Loucy (cell line): ENCODE results near the gene ABCB10.

ENCODE experiments used
- H2AFZ ChIP-seq: fragments of 200-600 bp; sonication (generic); 2 replicates; pipeline ENCODE4 v1.6.0; 2016; ENCODE audit warnings: antibody characterized with exemption, mild to moderate bottlenecking, low read length, moderate library complexity
- H3F3A ChIP-seq: fragments of 200-600 bp; 2 replicates; pipeline ENCODE4 v1.6.0; 2016; ENCODE audit warnings: antibody characterized with exemption, low read depth, mild to moderate bottlenecking
- H3K27me3 ChIP-seq: fragments of 200-600 bp; sonication (generic); 2 replicates; pipeline ENCODE4 v1.6.1; 2014; ENCODE audit warnings: low read length, mild to moderate bottlenecking; ENCODE audit not compliant: insufficient read depth, poor library complexity, severe bottlenecking
- H3K36me3 ChIP-seq: fragments of 200-600 bp; sonication (generic); 2 replicates; pipeline ENCODE4 v1.6.1; 2016; ENCODE audit warnings: low read length; ENCODE audit not compliant: insufficient read depth
- H3K4me1 ChIP-seq: fragments of 200-600 bp; sonication (generic); 2 replicates; pipeline ENCODE4 v1.5.1; 2014; ENCODE audit warnings: low read length, mild to moderate bottlenecking; ENCODE audit not compliant: insufficient read depth, poor library complexity, severe bottlenecking
- H3K4me2 ChIP-seq: fragments of 200-600 bp; sonication (generic); 2 replicates; pipeline ENCODE4 v1.6.0; 2014; ENCODE audit warnings: antibody characterized with exemption, low read length, low read depth, mild to moderate bottlenecking; ENCODE audit not compliant: poor library complexity, severe bottlenecking
- H3K4me3 ChIP-seq: fragments of 200-600 bp; sonication (generic); 2 replicates; pipeline ENCODE4 v1.5.1; 2014; ENCODE audit warnings: low read length, mild to moderate bottlenecking, mixed read lengths; ENCODE audit not compliant: poor library complexity, severe bottlenecking
- H3K79me2 ChIP-seq: fragments of 200-600 bp; sonication (generic); 2 replicates; pipeline ENCODE4 v1.6.1; 2014; ENCODE audit warnings: low read length; ENCODE audit not compliant: insufficient read depth
- H3K9ac ChIP-seq: fragments of 200-600 bp; sonication (generic); 2 replicates; pipeline ENCODE4 v1.6.0; 2014; ENCODE audit warnings: mild to moderate bottlenecking, low read depth, low read length, moderate library complexity; ENCODE audit not compliant: poor library complexity, severe bottlenecking
- H3K9me2 ChIP-seq: fragments of 200-600 bp; sonication (generic); replicated peaks from 2 replicates; pipeline ENCODE4 v1.6.1; 2016; ENCODE audit warnings: low read depth, low read length, mixed read lengths
- H3K9me3 ChIP-seq: fragments of 200-600 bp; sonication (generic); 2 replicates; pipeline ENCODE4 v1.6.1; 2014; ENCODE audit warnings: mild to moderate bottlenecking, antibody characterized with exemption, low read length, low read depth; ENCODE audit not compliant: insufficient read depth
- H4K20me1 ChIP-seq: fragments of 200-600 bp; sonication (generic); 2 replicates; pipeline ENCODE4 v1.6.0; 2014; ENCODE audit warnings: antibody characterized with exemption, low read length, mild to moderate bottlenecking; ENCODE audit not compliant: insufficient read depth, poor library complexity, severe bottlenecking
- EZH2phosphoT487 ChIP-seq: fragments of 200-600 bp; IDR thresholded peaks from 2 replicates; pipeline ENCODE4 v1.6.1; 2018; ENCODE audit warnings: antibody characterized with exemption, mild to moderate bottlenecking, moderate library complexity, borderline replicate concordance
- TF ChIP-seq, protein P1 (sequence below): fragments of 200-600 bp; sonication (generic); conservative IDR thresholded peaks from 2 replicates; pipeline ENCODE4 v1.5.1; 2014; ENCODE audit warnings: mild to moderate bottlenecking, antibody characterized with exemption, low read length

Gene ABCB10

DNA sequence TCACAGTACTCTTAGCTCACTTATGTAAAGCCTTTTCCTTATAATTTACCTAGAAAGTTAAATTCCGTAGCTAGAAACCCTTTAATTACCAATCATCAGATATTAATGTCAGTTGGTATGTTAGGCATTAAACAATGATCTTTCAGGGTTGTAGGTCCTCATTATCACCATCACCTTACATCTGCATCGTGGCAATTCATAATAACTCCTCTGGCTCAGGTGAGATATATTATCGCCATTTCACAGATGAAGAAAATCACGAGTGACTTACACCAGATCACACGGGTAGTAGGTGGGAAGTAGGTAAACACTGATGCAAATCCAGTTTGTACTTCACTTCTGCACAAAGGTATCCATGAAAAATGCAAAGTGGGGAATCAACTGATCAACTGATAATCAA lies 51.0 kb downstream of the ABCB10 start:
- H3K36me3 ChIP-seq, result no peaks in the 10 kb centered on the region
- H3K4me1 ChIP-seq, result peaks cover 33% of the 10 kb centered on the region
- peaks cover 14% of the 10 kb centered on the region for H4K20me1 ChIP-seq
- no peaks in the 10 kb centered on the region for H3K9me2 ChIP-seq
- no peaks in the 10 kb centered on the region for H3K27me3 ChIP-seq
- no peak for TF ChIP-seq EZH2phosphoT487
- TF ChIP-seq, protein P1, sequence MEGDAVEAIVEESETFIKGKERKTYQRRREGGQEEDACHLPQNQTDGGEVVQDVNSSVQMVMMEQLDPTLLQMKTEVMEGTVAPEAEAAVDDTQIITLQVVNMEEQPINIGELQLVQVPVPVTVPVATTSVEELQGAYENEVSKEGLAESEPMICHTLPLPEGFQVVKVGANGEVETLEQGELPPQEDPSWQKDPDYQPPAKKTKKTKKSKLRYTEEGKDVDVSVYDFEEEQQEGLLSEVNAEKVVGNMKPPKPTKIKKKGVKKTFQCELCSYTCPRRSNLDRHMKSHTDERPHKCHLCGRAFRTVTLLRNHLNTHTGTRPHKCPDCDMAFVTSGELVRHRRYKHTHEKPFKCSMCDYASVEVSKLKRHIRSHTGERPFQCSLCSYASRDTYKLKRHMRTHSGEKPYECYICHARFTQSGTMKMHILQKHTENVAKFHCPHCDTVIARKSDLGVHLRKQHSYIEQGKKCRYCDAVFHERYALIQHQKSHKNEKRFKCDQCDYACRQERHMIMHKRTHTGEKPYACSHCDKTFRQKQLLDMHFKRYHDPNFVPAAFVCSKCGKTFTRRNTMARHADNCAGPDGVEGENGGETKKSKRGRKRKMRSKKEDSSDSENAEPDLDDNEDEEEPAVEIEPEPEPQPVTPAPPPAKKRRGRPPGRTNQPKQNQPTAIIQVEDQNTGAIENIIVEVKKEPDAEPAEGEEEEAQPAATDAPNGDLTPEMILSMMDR, result no peak
- no peaks in the 10 kb centered on the region for H3K9me3 ChIP-seq
- H3K4me2 ChIP-seq, result peak overlapping the region; percentile 93
- peak overlapping the region; percentile 97 for H2AFZ ChIP-seq
- peak overlapping the region; percentile 90 for H3K4me3 ChIP-seq
- peaks cover 38% of the 10 kb centered on the region for H3K79me2 ChIP-seq
- H3K9ac ChIP-seq, result peak overlapping the region; percentile 88
- no peaks in the 10 kb centered on the region for H3F3A ChIP-seq

DNA sequence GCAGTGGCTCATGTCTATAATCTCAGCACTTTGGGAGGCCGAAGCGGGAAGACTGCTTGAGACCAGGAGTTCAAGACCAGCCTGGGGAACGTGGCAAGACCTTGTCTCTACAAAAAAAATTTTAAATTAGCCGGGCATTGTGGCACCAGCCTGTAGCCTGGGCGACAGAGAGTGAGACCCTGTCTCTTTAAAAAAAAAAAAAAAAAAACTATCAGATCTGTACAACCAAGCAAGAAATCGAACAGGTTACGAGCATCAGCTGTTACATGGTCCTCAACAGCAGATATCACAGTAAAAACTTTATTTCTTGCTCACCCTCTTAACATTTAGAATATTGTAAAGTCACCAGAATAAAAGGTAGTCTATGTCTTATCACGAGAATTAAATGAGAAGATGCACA lies 51.9 kb downstream of the ABCB10 start:
- H3K9ac ChIP-seq, result peak overlapping the region; percentile 88
- H3K4me1 ChIP-seq, result peaks cover 33% of the 10 kb centered on the region
- no peaks in the 10 kb centered on the region for H3K9me3 ChIP-seq
- no peak overlapping the region for H2AFZ ChIP-seq
- H3K79me2 ChIP-seq, result peaks cover 38% of the 10 kb centered on the region
- peaks cover 14% of the 10 kb centered on the region for H4K20me1 ChIP-seq
- peak overlapping the region; percentile 93 for H3K4me2 ChIP-seq
- H3K9me2 ChIP-seq, result no peaks in the 10 kb centered on the region
- peak overlapping the region; percentile 90 for H3K4me3 ChIP-seq
- TF ChIP-seq, protein P1, result no peak
- TF ChIP-seq EZH2phosphoT487, result no peak
- peaks cover 5% of the 10 kb centered on the region; the same call in 1 of the 2 replicates for H3K36me3 ChIP-seq
- H3K27me3 ChIP-seq, result no peaks in the 10 kb centered on the region
- no peaks in the 10 kb centered on the region for H3F3A ChIP-seq

DNA sequence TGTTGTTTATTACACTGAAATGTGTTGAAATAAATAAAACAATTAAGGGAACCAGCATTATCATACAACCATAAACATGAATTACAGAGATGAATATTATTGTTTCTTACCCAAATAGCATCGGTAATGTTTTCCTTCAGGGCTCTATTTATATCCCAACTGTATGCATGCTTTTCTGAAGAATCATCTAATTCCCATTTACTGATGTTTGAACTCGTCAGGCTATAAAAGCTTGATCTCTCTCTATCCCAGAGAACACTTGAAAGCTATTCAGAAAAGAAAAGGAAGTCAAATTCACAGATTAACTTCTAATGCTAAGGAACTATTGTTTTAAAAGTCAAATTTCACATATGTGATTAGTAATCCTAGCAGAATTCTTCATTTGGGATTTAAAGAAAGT lies 62.7 kb downstream of the ABCB10 start:
- no peak overlapping the region for H2AFZ ChIP-seq
- no peak overlapping the region for H3K4me2 ChIP-seq
- H3K79me2 ChIP-seq, result no peaks in the 10 kb centered on the region
- no peak for TF ChIP-seq EZH2phosphoT487
- TF ChIP-seq, protein P1, result no peak
- H4K20me1 ChIP-seq, result no peaks in the 10 kb centered on the region
- no peaks in the 10 kb centered on the region for H3K9me2 ChIP-seq
- no peaks in the 10 kb centered on the region for H3K4me1 ChIP-seq
- no peaks in the 10 kb centered on the region for H3K9me3 ChIP-seq
- no peaks in the 10 kb centered on the region for H3F3A ChIP-seq
- peaks cover 71% of the 10 kb centered on the region for H3K36me3 ChIP-seq
- no peak overlapping the region for H3K4me3 ChIP-seq
- H3K27me3 ChIP-seq, result no peaks in the 10 kb centered on the region
- no peak overlapping the region for H3K9ac ChIP-seq
